ENCODE results near the gene NUP160. TPM values are rescaled to one million over a fixed set of nuclear protein-coding genes. Genes with fewer than 3 reads are reported as not detected.
"Not testable (repeated sequence)": the region's sequence is repeated elsewhere in the genome, so short reads cannot be mapped to it uniquely, and the experiment has no call there.

The NUP160 gene
- 10 to 100 TPM; 17.3 to 45.4 (median 22.7) TPM for total RNA-seq

- TF ChIP-seq POLR2A (IDR thresholded peaks at IDR 0.05) (peak; percentile 67 to 74), CTCF (IDR thresholded peaks at IDR 0.05) (peak in 2 of 6 experiments; percentile 23 to 27)
- H3K4me1 ChIP-seq, result peaks cover 0 to 18% (median 5%) of the 10 kb centered on the region in 4 donors
- no peaks in the 10 kb centered on the region for H3K9me3 ChIP-seq
- peak; percentile 88 to 95 (median 93) for DNase-seq
- H3K4me3 ChIP-seq, result peak within 1 kb of the TSS; percentile 74 to 90 (median 82)
- peak within 1 kb of the TSS; percentile 93 to 98 (median 97) for H3K27ac ChIP-seq
- no peaks in the 10 kb centered on the region for H3K27me3 ChIP-seq
- peaks cover 0 to 12% (median 0%) of the 10 kb centered on the region in 3 donors for H3K36me3 ChIP-seq
Measured at GRCh38 chr11:47847892-47848699, at the start of gene NUP160. Gene NUP160 (minus strand): TSS chr11:47848350. CDS start chr11:47848318, 32 bp downstream.

- no peaks in the 10 kb centered on the region for H3K27me3 ChIP-seq
- no peak overlapping the region for H3K27ac ChIP-seq
- DNase-seq, result no peak
- no peaks in the 10 kb centered on the region for H3K9me3 ChIP-seq
- H3K4me3 ChIP-seq, result no peak overlapping the region
- H3K4me1 ChIP-seq, result peaks cover 0 to 4% (median 0%) of the 10 kb centered on the region in 4 donors
- H3K36me3 ChIP-seq, result no peaks in the 10 kb centered on the region
- no peak for TF ChIP-seq CTCF (IDR thresholded peaks at IDR 0.05)
- TF ChIP-seq POLR2A (IDR thresholded peaks at IDR 0.05), result no peak
Measured at GRCh38 chr11:47896199-47896598, 48.0 kb upstream of the NUP160 start.

- no peak for TF ChIP-seq CTCF (IDR thresholded peaks at IDR 0.05)
- TF ChIP-seq POLR2A (IDR thresholded peaks at IDR 0.05), result no peak
- no peaks in the 10 kb centered on the region for H3K4me1 ChIP-seq
- no peaks in the 10 kb centered on the region for H3K36me3 ChIP-seq
- H3K27ac ChIP-seq, result no peak overlapping the region
- no peaks in the 10 kb centered on the region for H3K27me3 ChIP-seq
- no peak overlapping the region for H3K4me3 ChIP-seq
- H3K9me3 ChIP-seq, result no peaks in the 10 kb centered on the region
- no peak for DNase-seq
Measured at GRCh38 chr11:47895035-47895434, 46.9 kb upstream of the NUP160 start.

- DNase-seq, H3K36me3 ChIP-seq, H3K27ac ChIP-seq, H3K27me3 ChIP-seq, H3K4me3 ChIP-seq, H3K9me3 ChIP-seq, H3K4me1 ChIP-seq: not testable (repeated sequence)
Measured at GRCh38 chr11:47892546-47893276, 44.6 kb upstream of the NUP160 start.

- no peak for TF ChIP-seq CTCF (IDR thresholded peaks at IDR 0.05)
- TF ChIP-seq POLR2A (IDR thresholded peaks at IDR 0.05), result no peak
- Histone ChIP-seq H3K36me3 (no peaks in the 10 kb centered on the region), H3K9me3 (no peaks in the 10 kb centered on the region), H3K27ac (no peak overlapping the region), H3K4me3 (no peak overlapping the region), H3K27me3 (no peaks in the 10 kb centered on the region), H3K4me1 (no peaks in the 10 kb centered on the region)
- no peak for DNase-seq
Measured at GRCh38 chr11:47891886-47892285, 43.7 kb upstream of the NUP160 start.
